ENCODE data around the gene TAS2R50.

GRCh38 chr12:10952645-10953044, 34.1 kb downstream of the TAS2R50 start:
- no peak for TF ChIP-seq CTCF (IDR thresholded peaks at IDR 0.05)
- no peak for TF ChIP-seq POLR2A (IDR thresholded peaks at IDR 0.05)
